ENCODE measurements around the gene PSAT1. TPM values are rescaled to one million over a fixed set of nuclear protein-coding genes. Genes with fewer than 3 reads are reported as not detected.

Gene PSAT1
- total and polyA plus RNA-seq, 2 of the 8 experiments (the other 6 are each of a cell fraction or from before 2014, with no cell fraction given), result 204 to 341 TPM

- 94% methylated on average over 7 of the region's 7 CpGs; no CpG with 5 or more reads in 1 of the 2 experiments for WGBS, 2 experiments (ENCODE audit: extremely low coverage in 1 of 2, insufficient coverage in 1 of 2, insufficient read length in 1 of 2, insufficient replicate concordance in 2 of 2, low coverage in 1 of 2, low lambda C conversion rate in 2 of 2, missing lambda C conversion rate in 1 of 2)
Measured at GRCh38 chr9:78321505-78321904, 24.6 kb downstream of the PSAT1 start.

More at GRCh38 chr9:78321505-78321904, 24.6 kb downstream of the PSAT1 start:
- Histone ChIP-seq H3K9me3 (ENCODE audit: insufficient read depth in 2 of 2, low read depth in 1 of 2, low read length in 1 of 2) (no peaks in the 10 kb centered on the region), H3K14ac (ENCODE audit: insufficient read length) (no peak overlapping the region), H3K27me3 (replicated peaks in 1 of 4; ENCODE audit: control insufficient read depth in 3 of 4, extremely low read depth in 1 of 4, insufficient read depth in 3 of 4, low read length in 3 of 4) (no peaks in the 10 kb centered on the region), H3K9ac (replicated peaks in 1 of 4; ENCODE audit: extremely low read depth in 1 of 4, low read depth in 3 of 4, low read length in 3 of 4) (no peak overlapping the region), H2BK120ac (replicated peaks; ENCODE audit: low read depth, low read length) (no peak overlapping the region), H4K91ac (replicated peaks; ENCODE audit: insufficient read length, low read length) (no peak overlapping the region), H2BK15ac (ENCODE audit: low read length) (no peak overlapping the region), H4K20me1 (replicated peaks in 1 of 2; ENCODE audit: control insufficient read depth in 1 of 2, insufficient read depth in 2 of 2, low read length in 2 of 2) (peaks cover 7 to 9% of the 10 kb centered on the region in 2 experiments), H3K27ac (ENCODE audit: low read depth, low read length) (no peak overlapping the region), H2BK5ac (ENCODE audit: low read depth, low read length) (no peak overlapping the region), H4K5ac (ENCODE audit: insufficient read length, low read depth, low read length) (no peak overlapping the region), H3K79me1 (ENCODE audit: low read depth, low read length) (peaks cover 6% of the 10 kb centered on the region), H3K36me3 (ENCODE audit: control insufficient read depth in 2 of 4, insufficient read depth in 4 of 4, low read length in 3 of 4) (peaks cover 24 to 100% (median 75%) of the 10 kb centered on the region in 4 experiments), H3K4ac (replicated peaks; ENCODE audit: insufficient read length, low read depth, low read length) (no peak overlapping the region), H3K18ac (ENCODE audit: extremely low read depth, low read length) (no peak overlapping the region), H3K56ac (replicated peaks; ENCODE audit: insufficient read length, low read depth, low read length) (no peak overlapping the region), H2BK20ac (ENCODE audit: low read length) (no peak overlapping the region), H3K4me3 (ENCODE audit: extremely low read depth in 1 of 4, insufficient read depth in 2 of 4, low read depth in 3 of 4, low read length in 4 of 4) (no peak overlapping the region), H2AFZ (ENCODE audit: low read length) (no peak overlapping the region), H3K23ac (ENCODE audit: insufficient read length) (no peak overlapping the region), H3K4me2 (ENCODE audit: insufficient read depth in 1 of 2, low read depth in 2 of 2, low read length in 2 of 2) (no peak overlapping the region), H3K4me1 (replicated peaks in 1 of 4; ENCODE audit: control insufficient read depth in 3 of 4, insufficient read depth in 4 of 4, low read length in 3 of 4) (peaks cover 0 to 2% (median 0%) of the 10 kb centered on the region in 4 experiments; a peak in 2 of 7 replicates), H3K23me2 (ENCODE audit: low read depth, low read length) (peaks cover 8% of the 10 kb centered on the region; the same call in 1 of the 2 replicates), H3K79me2 (ENCODE audit: control insufficient read depth in 1 of 2, insufficient read depth in 2 of 2, low read length in 2 of 2) (peaks cover 0 to 40% of the 10 kb centered on the region in 2 experiments; a peak in 2 of 4 replicates), H2BK12ac (ENCODE audit: low read depth, low read length) (no peak overlapping the region), H4K8ac (ENCODE audit: extremely low read depth, insufficient read depth, low read length) (no peak overlapping the region), H2AK5ac (ENCODE audit: low read depth, low read length) (no peak overlapping the region)
- CTCF ChIA-PET (ENCODE audit: partially characterized antibody), result interaction anchor here (1.9 kb wide), 1 partner anchor 13 kb away, joined by 4 read pairs; no protein-coding TSS in a partner anchor
- POLR2A ChIA-PET (ENCODE audit: partially characterized antibody), result interaction anchor here (1.0 to 17.1 kb wide), 9 partner anchors 10 to 121 kb away, joined by 3 to 520 read pairs (median 3); partner anchors contain the start of gene PSAT1
- no peak for FAIRE-seq
- TF ChIP-seq POLR2AphosphoS5 (IDR thresholded peaks at IDR 0.05; ENCODE audit: low read depth, low read length) (peak; percentile 60; the same call in 1 of the 2 replicates), CEBPB (IDR thresholded peaks at IDR 0.05; ENCODE audit: low read depth, low read length) (no peak), SIRT6 (IDR thresholded peaks at IDR 0.05; ENCODE audit: low read length) (no peak), RBBP5 (IDR thresholded peaks at IDR 0.05; ENCODE audit: borderline replicate concordance, low read depth, low read length) (no peak)
- no peak for DNase-seq (ENCODE audit: low read depth in 1 of 2, low spot score in 2 of 2)

Data from H1 (cell line).